HG02973 (cell line): ENCODE data around the gene EBI3.
"Not testable (repeated sequence)": the region's sequence is repeated elsewhere in the genome, so short reads cannot be mapped to it uniquely, and the experiment has no call there.

Experiments
- ATAC-seq: cut with Tn5 transposase; IDR thresholded peaks from one replicate; pipeline ENCODE4 v1.9.1; 2021; ENCODE audit warnings: moderate library complexity; ENCODE audit not compliant: unreplicated experiment

EBI3 gene

DNA sequence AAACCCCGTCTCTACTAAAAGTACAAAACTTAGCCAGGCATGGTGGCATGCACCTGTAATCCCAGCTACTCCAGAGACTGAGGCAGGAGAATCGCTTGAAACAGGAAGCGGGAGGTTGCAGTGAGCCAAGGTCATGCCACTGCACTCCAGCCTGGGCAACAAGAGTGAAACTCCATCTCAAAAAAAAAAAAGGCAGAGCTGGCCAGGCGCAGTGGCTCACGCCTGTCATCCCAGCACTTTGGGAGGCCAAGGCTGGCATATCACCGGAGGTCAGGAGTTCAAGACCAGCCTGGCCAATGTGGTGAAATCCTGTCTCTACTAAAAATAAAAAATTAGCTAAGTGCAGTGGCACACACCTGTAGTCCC, 45.0 kb downstream of the EBI3 start:
- ATAC-seq = not testable (repeated sequence)

DNA sequence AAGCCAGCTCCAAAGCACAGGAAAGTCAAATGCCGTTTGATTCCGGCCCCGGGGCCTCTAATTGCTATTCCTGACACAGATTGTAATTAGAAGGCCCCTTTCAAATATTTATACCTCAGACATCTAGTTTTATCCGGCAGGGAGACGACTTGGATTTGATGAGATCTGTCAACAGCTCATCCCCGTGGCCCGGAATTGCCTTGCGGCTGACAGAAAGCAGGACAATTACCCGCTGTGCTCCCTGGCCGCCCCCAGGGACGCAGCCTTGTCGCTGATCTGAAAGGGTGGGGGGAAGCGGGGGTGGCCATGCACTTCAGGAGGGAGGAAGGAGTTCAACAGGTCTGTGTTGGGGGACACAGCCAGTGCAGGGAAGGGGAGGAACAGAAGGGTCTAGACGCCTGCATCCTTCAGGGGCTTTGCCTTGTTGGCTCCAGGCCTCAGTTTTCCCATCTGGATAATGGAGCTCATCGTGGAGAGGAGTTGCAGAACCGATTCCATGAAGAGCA, 47.9 kb downstream of the EBI3 start:
- ATAC-seq = no peak

DNA sequence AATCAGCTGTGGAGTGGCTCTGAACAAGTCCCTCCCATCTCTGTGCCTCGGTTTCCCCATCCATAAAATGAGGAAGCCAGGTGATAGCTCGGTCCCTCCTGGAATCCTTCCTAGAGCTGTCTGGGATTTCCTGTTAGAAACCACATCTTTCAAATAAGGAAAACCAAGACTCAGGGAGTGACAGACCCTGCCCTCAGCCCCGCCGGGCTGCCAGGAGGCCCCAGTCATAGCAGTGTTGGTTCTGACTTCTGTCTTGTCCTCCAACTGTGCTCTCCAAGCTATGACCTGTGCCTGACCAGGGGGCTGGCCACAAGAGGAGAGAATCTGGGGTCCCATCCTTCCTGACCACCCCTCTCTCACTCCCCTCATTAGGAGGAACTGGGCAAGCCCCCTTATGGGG, 48.7 kb downstream of the EBI3 start:
- no peak for ATAC-seq

DNA sequence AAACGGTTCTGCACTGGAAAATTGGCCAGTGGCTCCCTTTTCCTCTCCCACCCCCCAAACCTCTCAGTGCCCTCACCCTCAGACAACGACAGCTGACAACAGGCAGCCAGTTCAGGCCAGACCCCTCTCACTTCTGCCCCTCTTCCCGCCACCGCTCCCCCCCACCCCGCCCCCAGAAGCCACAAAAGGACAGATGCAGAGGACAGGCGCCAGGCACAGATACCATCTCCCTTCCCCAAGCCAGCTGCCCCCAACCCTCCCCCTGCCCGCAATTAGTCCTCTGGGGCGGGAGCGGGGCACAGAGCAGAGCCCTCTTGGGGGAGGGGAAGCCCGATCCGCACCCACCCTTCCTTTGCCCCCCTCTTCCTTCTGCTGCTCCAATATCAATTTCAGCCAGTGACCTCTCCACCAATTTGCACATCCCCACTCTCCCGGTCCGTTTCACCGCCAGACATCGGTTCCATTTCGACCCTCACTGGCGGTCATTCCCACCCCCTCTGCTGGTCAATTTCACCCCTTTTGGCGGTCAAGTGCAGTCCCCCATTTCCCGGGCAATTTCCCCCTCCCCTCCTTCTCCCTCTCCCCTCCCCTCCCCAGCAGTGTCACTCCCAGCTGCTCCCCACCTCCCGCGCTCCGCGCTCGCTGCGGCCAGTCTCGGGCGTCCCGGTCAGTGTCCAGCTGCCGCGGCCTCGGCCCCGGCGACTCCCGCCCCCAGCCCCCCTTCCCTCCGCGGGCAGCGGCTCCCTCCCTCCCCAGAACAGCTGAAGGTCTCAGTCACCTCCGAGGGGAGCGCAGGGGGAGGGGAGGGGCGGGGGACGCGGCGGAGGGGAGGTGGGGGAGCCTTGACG, 49.3 kb downstream of the EBI3 start, which contains the start of gene SHD:
TSS of gene SHD (plus strand) at position 848 of the 848 bp plus-strand sequence. CDS start 798 bp downstream, outside the sequence.
- no peak for ATAC-seq

DNA sequence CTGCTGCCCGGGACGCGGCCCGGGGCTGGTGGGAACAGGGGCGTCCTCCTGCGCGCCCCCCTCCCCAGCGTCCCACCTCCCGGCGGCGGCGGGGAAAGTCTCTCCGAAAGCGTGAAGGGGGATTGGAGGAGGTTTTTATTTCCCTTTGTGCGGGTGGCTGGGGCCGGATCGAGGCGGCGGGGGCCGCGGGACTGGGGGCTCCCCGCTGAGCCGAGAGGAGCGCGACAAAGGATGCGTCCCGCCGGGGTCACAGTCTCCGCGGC, 49.9 kb downstream of the EBI3 start:
- ATAC-seq = no peak

DNA sequence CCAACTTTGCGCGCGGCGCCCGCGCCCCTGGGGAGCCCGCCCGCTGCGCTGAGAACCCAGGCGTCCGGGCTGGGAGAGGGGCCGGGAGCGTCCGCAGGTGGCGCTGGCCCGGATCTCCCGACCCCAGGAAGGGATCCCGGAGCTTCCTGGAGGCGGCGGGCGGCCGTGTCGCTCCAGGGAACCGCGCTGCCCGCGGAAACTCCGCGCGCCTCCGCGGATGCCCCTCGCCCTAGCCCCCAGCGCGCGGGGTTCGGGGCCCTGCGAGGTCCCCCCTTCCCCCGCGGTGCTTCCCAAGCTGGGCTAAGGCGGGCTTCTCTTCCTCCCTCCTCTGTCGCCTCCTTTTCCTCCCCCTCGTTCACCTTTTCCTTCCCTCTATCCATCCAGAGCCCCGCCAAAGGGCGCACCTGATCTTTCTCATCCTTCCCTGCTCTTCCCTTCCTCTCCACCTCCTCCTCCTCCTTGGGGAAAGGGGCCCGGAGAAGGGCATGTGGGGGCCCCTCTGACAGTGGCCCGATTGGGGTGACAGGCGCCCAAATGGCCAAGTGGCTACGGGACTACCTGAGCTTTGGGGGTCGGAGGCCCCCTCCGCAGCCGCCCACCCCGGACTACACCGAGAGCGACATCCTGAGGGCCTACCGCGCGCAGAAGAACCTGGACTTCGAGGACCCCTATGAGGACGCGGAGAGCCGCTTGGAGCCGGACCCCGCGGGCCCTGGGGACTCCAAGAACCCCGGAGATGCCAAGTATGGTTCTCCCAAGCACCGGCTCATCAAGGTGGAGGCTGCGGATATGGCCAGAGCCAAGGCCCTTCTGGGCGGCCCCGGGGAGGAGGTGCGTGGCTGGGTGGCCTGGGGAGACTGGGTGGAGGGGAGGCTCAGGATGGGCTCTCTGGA, 50.5 kb downstream of the EBI3 start:
- ATAC-seq = no peak

DNA sequence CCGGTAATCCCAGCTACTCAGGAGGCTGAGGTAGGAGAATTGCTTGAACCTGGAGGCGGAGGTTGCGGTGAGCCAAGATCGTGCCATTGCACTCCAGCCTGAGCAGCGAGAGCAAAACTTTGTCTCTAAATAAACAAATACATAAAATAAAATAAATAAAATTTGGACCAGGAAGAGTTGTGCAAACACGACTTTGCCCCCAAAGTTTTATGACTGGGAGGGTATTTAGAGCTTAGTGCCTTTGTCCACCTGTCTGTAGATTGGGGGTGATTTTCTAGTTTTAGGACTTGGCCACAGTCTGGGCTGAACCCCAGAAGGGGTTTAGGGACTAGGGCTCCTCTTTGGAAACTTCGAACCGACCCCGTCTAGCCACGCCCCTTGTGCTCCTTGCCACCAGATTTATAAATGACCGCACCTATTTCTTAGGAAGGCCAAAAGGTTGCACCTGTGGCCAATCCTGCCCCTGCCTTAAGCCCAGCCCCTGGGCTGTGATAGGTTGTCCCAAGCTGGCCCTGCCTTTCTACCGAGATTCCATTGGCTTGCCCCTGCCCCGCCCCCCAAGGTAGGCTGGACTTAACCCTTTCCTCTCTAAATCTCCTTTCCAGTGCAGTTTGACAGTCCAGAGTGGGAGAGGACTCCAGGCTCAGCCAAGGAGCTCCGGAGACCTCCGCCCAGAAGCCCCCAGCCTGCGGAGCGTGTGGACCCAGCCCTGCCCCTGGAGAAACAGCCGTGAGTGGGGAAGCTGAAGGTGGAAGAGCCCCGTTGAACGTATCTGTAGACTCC, 55.0 kb downstream of the EBI3 start:
- ATAC-seq = no peak

DNA sequence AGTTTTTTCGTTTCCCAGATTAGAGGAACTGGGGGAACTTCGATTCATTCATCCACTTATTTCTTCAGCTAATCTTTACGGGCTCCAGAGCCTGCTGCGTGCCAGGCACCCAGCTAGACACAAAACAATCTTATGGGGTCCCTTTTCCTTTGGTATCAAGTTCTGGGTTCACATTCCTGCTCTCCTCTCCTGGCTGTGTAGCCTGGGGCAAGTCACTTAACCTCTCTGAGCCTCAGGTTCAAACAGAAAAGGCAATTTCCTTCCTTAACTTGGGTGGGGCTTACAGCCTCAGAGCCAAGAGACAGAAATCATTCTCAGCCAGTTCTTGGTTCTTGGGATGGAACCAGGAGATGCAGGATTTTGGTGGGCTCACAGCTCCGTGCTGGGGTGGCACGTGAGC, 55.7 kb downstream of the EBI3 start:
- no peak for ATAC-seq

DNA sequence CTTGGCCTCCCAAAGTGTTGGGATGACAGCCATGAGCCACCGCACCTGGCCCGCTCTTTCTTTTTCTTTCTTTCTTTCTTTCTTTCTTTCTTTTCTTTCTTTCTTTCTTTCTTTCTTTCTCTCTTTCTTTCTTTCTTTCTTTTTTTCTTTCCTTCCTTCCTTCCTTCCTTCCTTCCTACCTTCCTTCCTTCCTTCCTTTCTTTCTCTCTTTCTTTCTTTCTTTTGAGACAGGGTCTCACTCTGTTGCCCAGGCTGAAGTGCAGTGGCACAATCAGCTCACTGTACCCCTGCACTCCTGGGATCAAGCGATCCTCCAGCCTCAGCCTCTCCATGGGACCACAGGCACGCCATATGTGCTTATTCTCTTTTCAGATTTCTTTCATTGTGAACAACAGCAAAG, 56.8 kb downstream of the EBI3 start:
- ATAC-seq = not testable (repeated sequence)
